GM12891 (cell line): ENCODE results near the gene MYADML2.

Experiments used
- DNase-seq: peaks from one replicate; pipeline ENCODE4 v3.0.0; 2011; ENCODE audit warnings: low spot score; ENCODE audit not compliant: insufficient read length
- FAIRE-seq: peaks from 2 replicates; lab custom pipeline; 2011; peaks lifted over from hg19 to GRCh38; lab: Jason Lieb, UNC
- PAX5 ChIP-seq: IDR thresholded peaks from 2 replicates; pipeline ENCODE4 v1.6.1; 2011; ENCODE audit warnings: low read length, moderate library complexity, mild to moderate bottlenecking; ENCODE audit not compliant: insufficient read depth, severe bottlenecking
- POLR2A ChIP-seq: IDR thresholded peaks from 2 replicates; pipeline ENCODE4 v1.6.1; 2011; ENCODE audit warnings: low read depth, low read length, control low read depth
- POLR2AphosphoS5 ChIP-seq: IDR thresholded peaks from 2 replicates; pipeline ENCODE4 v1.6.1; 2011; ENCODE audit warnings: low read depth, low read length, control low read depth
- POU2F2 ChIP-seq: IDR thresholded peaks from 2 replicates; pipeline ENCODE4 v1.6.1; 2011; ENCODE audit warnings: low read depth, mild to moderate bottlenecking, control low read depth, low read length, moderate library complexity
- SPI1 ChIP-seq: IDR thresholded peaks from 2 replicates; pipeline ENCODE4 v1.6.1; 2011; ENCODE audit warnings: low read depth, low read length, control low read depth
- TAF1 ChIP-seq: IDR thresholded peaks from 2 replicates; pipeline ENCODE4 v1.6.1; 2011; ENCODE audit warnings: low read depth, low read length, control low read depth

Gene MYADML2

GRCh38 chr17:81978524-81979298 lies 31.7 kb upstream of the MYADML2 start:
- no peak for DNase-seq
- no peak for TF ChIP-seq POLR2AphosphoS5
- FAIRE-seq: no peak

GRCh38 chr17:81977211-81977808 lies 30.3 kb upstream of the MYADML2 start, which contains the start of gene ASPSCR1:
TSS of gene ASPSCR1 (plus strand) at chr17:81977629. CDS start at chr17:81977647, 18 bp downstream.
- FAIRE-seq: peak; percentile 94
- TF ChIP-seq SPI1 (peak; percentile 37), TAF1 (peak; percentile 92), POU2F2 (0 out of 2 replicates have a peak, but pooled peaks have one; percentile 46), PAX5 (peak; percentile 53), POLR2A (peak; percentile 80), POLR2AphosphoS5 (peak; percentile 73)

GRCh38 chr17:81976332-81977210 lies 29.5 kb upstream of the MYADML2 start:
- DNase-seq (no peak), FAIRE-seq (peak; percentile 41)
- TF ChIP-seq TAF1: no peak
- TF ChIP-seq POU2F2: no peak

More at GRCh38 chr17:81977211-81977808, 30.3 kb upstream of the MYADML2 start, which contains the start of gene ASPSCR1:
- DNase-seq: peak; percentile 90

DNA sequence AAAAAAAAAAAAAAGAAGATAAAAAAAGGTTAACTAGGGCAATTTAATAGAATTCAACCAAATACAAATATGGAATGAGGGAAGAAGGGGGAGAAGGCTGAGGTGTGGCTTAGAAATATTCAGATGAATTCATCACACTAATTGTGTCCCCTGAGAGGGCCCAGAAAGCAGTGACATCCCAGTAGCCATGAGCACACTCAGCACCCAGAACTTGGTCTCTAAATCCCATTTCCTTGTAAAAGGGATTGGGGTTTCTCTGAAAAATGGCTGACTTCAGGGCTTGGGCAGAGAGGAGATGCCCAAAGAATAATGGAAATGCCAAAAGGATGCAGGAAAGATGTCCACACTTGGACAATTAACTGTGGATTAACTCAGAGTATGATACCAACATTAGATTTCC lies 26.4 kb upstream of the MYADML2 start:
- DNase-seq (no peak), FAIRE-seq (no peak)
- no peak for TF ChIP-seq PAX5
- no peak for TF ChIP-seq POLR2A
- no peak for TF ChIP-seq TAF1
- TF ChIP-seq SPI1: no peak
- TF ChIP-seq POLR2AphosphoS5: no peak
- no peak for TF ChIP-seq POU2F2

GRCh38 chr17:81968850-81969812 lies 22.1 kb upstream of the MYADML2 start:
- FAIRE-seq: no peak
- TF ChIP-seq POU2F2: no peak
- TF ChIP-seq PAX5: no peak
- no peak for TF ChIP-seq TAF1
- no peak for TF ChIP-seq POLR2A
- TF ChIP-seq POLR2AphosphoS5: no peak
- no peak for TF ChIP-seq SPI1

DNA sequence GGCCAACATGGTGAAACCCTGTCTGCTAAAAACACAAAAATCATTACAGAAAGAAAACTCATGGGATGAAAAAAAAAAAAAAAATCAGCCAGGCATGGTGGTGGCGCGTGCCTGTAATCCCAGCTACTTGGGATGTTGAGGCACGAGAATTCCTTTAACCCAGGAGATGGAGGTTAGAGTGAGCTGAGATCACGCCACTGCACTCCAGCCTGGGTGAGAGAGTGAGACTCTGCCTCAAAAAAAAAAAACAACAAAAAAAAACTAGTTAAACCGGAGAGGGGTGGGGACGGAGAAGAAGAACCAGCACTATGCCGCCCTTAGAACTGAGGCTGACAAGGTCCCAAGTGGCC lies 21.3 kb upstream of the MYADML2 start:
- no peak for DNase-seq
- FAIRE-seq: no peak
- TF ChIP-seq TAF1 (no peak), SPI1 (no peak), PAX5 (no peak), POLR2AphosphoS5 (no peak), POU2F2 (no peak), POLR2A (no peak)

More at GRCh38 chr17:81968850-81969812, 22.1 kb upstream of the MYADML2 start:
- no peak for DNase-seq

DNA sequence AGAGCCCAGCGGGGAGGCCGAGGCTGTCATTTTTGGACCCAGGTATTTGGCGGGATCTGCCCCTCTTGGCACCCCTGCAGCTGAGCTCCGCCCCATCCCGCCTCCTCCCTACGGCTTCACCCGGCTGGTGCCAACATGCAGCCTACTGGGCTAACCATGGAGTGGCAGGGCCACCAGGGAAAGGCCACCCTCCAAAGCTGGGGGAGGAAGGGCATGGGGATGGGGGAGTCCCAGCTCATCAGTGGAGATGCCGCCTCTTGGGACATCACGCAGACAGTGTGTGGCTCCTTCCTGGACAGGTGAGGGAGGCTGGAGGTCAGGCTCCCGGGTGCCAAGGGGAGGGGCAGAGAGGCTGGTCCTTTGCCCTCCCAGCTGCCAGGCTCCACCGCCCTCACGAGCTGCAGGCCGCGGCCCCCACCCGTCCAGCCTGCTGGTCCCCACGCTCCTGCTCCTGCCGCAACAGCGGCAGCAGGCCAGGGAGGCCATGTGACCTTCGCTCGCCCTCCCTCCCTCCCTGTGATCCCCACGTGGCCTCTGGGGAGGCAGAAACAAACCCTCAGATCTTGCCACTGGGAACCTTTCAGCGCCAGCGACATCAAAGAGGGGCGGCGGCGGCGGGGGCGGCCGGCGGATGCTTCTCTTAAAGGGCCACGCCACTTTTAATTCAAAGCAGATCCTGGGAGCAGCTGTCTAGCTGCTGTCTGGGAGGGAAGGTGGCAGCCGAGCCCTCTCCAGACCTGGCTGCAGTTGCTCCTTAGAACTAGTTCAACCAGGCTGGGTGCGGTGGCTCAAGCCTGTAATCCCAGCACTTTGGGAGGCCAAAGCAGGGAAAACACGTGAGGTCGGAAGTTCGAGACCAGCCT lies 20.7 kb upstream of the MYADML2 start:
- TF ChIP-seq POU2F2 (no peak), POLR2A (no peak)
- peak; percentile 82 for FAIRE-seq
- peak; percentile 89 for DNase-seq

GRCh38 chr17:81967244-81967532 lies 20.2 kb upstream of the MYADML2 start:
- DNase-seq (no peak), FAIRE-seq (no peak)
- no peak for TF ChIP-seq POU2F2
- no peak for TF ChIP-seq TAF1
- TF ChIP-seq POLR2AphosphoS5: no peak
- no peak for TF ChIP-seq POLR2A
- TF ChIP-seq PAX5: no peak
- TF ChIP-seq SPI1: no peak
